ENCODE results near the gene TARBP1.

GRCh38 chr1:234479866-234480265, 887 bp upstream of the TARBP1 start:
- TF ChIP-seq, protein P1, sequence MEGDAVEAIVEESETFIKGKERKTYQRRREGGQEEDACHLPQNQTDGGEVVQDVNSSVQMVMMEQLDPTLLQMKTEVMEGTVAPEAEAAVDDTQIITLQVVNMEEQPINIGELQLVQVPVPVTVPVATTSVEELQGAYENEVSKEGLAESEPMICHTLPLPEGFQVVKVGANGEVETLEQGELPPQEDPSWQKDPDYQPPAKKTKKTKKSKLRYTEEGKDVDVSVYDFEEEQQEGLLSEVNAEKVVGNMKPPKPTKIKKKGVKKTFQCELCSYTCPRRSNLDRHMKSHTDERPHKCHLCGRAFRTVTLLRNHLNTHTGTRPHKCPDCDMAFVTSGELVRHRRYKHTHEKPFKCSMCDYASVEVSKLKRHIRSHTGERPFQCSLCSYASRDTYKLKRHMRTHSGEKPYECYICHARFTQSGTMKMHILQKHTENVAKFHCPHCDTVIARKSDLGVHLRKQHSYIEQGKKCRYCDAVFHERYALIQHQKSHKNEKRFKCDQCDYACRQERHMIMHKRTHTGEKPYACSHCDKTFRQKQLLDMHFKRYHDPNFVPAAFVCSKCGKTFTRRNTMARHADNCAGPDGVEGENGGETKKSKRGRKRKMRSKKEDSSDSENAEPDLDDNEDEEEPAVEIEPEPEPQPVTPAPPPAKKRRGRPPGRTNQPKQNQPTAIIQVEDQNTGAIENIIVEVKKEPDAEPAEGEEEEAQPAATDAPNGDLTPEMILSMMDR (IDR thresholded peaks at IDR 0.05), result no peak
- TF ChIP-seq POLR2A (IDR thresholded peaks at IDR 0.05), result no peak

Measured in thyroid gland (tissue), 4 donors.